GM18511 (cell line): Measurements from ENCODE around the gene PFKP.
"Not testable (repeated sequence)": the region's sequence is repeated elsewhere in the genome, so short reads cannot be mapped to it uniquely, and the experiment has no call there.

Source experiments
- ATAC-seq: cut with Tn5 transposase; IDR thresholded peaks from one replicate; pipeline ENCODE4 v1.9.1; 2021; ENCODE audit warnings: mild to moderate bottlenecking, moderate library complexity; ENCODE audit not compliant: unreplicated experiment

Gene PFKP

GRCh38 chr10:3096149-3096548 lies 28.8 kb downstream of the PFKP start:
- no peak for ATAC-seq

- ATAC-seq = no peak
Measured at GRCh38 chr10:3097160-3097559, 29.8 kb downstream of the PFKP start.

- ATAC-seq = no peak
Measured at GRCh38 chr10:3098689-3099088, 31.3 kb downstream of the PFKP start.

GRCh38 chr10:3099291-3100092 lies 32.1 kb downstream of the PFKP start:
- no peak for ATAC-seq

- ATAC-seq = no peak
Measured at GRCh38 chr10:3100093-3100792, 32.9 kb downstream of the PFKP start.

- ATAC-seq = no peak
Measured at GRCh38 chr10:3100856-3101640, 33.7 kb downstream of the PFKP start.

- ATAC-seq = no peak
Measured at GRCh38 chr10:3102720-3103427, 35.5 kb downstream of the PFKP start.

GRCh38 chr10:3103646-3104045 lies 36.3 kb downstream of the PFKP start:
- no peak for ATAC-seq

- no peak for ATAC-seq
Measured at GRCh38 chr10:3104251-3104918, 37.0 kb downstream of the PFKP start.

GRCh38 chr10:3105166-3105565 lies 37.8 kb downstream of the PFKP start:
- no peak for ATAC-seq

- no peak for ATAC-seq
Measured at GRCh38 chr10:3105905-3106304, 38.6 kb downstream of the PFKP start.

GRCh38 chr10:3106328-3106727 lies 39.0 kb downstream of the PFKP start:
- not testable (repeated sequence) for ATAC-seq

- no peak for ATAC-seq
Measured at GRCh38 chr10:3106928-3107425, 39.6 kb downstream of the PFKP start.

GRCh38 chr10:3107426-3107961 lies 40.1 kb downstream of the PFKP start:
- ATAC-seq = no peak

- no peak for ATAC-seq
Measured at GRCh38 chr10:3108033-3108432, 40.7 kb downstream of the PFKP start.

GRCh38 chr10:3108575-3109105 lies 41.3 kb downstream of the PFKP start:
- ATAC-seq = no peak

GRCh38 chr10:3109196-3109595 lies 41.8 kb downstream of the PFKP start:
- no peak for ATAC-seq

GRCh38 chr10:3109633-3110032 lies 42.3 kb downstream of the PFKP start:
- ATAC-seq = no peak

GRCh38 chr10:3110782-3111620 lies 43.7 kb downstream of the PFKP start:
- ATAC-seq = no peak
